HG03442 (cell line): ENCODE measurements around the gene SLC39A11.

ENCODE experiments used
- ATAC-seq: cut with Tn5 transposase; IDR thresholded peaks from one replicate; pipeline ENCODE4 v1.9.1; 2021; ENCODE audit warnings: mild to moderate bottlenecking, moderate library complexity; ENCODE audit not compliant: unreplicated experiment

SLC39A11 gene

GRCh38 chr17:72609501-72609900, 483.0 kb downstream of the SLC39A11 start:
- ATAC-seq: no peak

GRCh38 chr17:72608436-72608835, 484.1 kb downstream of the SLC39A11 start:
- ATAC-seq: no peak

- ATAC-seq: no peak
Measured at GRCh38 chr17:72606656-72607055, 485.8 kb downstream of the SLC39A11 start.

GRCh38 chr17:72605543-72605942, 486.9 kb downstream of the SLC39A11 start:
- no peak for ATAC-seq

GRCh38 chr17:72604518-72604917, 488.0 kb downstream of the SLC39A11 start:
- no peak for ATAC-seq

GRCh38 chr17:72603420-72604242, 488.9 kb downstream of the SLC39A11 start:
- ATAC-seq: no peak

- no peak for ATAC-seq
Measured at GRCh38 chr17:72602517-72603419, 489.7 kb downstream of the SLC39A11 start.

- no peak for ATAC-seq
Measured at GRCh38 chr17:72600934-72601333, 491.6 kb downstream of the SLC39A11 start.

GRCh38 chr17:72599891-72600290, 492.6 kb downstream of the SLC39A11 start:
- ATAC-seq: no peak

- ATAC-seq: no peak
Measured at GRCh38 chr17:72598695-72599094, 493.8 kb downstream of the SLC39A11 start.

GRCh38 chr17:72597354-72598087, 495.0 kb downstream of the SLC39A11 start:
- ATAC-seq: no peak
